HG03342 (cell line): Measurements from ENCODE around the gene TENT4B.
A peak's percentile ranks its signal among the peaks of the same experiment; 100 is the strongest.
"Not testable (repeated sequence)": the region's sequence is repeated elsewhere in the genome, so short reads cannot be mapped to it uniquely, and the experiment has no call there.

ENCODE experiments used
- ATAC-seq: cut with Tn5 transposase; IDR thresholded peaks from one replicate; pipeline ENCODE4 v1.9.1; 2021; ENCODE audit warnings: mild to moderate bottlenecking, moderate library complexity; ENCODE audit not compliant: unreplicated experiment

TENT4B gene

GRCh38 chr16:50152807-50153595, at the start of gene TENT4B:
TSS of gene TENT4B (plus strand) at chr16:50153306. CDS start at chr16:50153622, 316 bp downstream.
- peak; percentile 79 for ATAC-seq

GRCh38 chr16:50103764-50104163, 49.3 kb upstream of the TENT4B start:
- ATAC-seq = no peak

DNA sequence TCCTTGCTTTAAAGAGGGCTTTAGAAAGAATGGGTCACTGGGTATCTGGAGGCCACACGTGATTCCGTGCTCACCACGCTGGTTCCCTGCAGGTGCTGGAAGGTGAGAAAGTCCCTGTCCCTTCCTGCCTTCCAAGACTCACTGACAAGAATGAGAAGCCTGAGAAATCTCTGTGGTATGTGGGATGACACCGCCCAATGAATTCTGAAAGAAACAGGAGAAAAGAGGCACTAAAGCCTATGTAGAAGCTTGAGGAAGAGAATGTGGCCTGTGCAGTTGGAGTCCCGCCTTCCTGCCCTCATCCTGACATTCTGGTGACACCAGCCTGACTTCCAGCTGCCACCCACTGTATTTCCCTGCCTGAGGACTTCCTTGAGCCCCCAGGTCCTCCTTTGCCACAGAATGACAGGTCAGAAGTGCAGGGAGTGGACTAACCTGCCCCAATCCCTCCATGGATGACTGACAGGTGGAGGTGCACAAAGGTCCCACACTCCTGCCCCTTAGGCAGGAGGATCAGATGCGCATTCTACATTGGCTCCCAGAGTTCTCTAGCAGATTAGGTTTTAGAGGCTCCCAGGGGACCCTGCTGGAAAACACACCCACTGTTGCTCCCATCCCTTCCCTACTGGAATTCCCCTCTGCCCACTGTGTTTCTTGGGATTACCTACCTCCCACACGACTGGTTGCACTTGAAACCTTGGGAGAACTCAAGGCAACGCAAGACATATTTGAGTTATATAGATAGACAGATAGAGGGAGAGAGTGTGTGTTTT, 38.6 kb upstream of the TENT4B start:
- ATAC-seq = no peak

DNA sequence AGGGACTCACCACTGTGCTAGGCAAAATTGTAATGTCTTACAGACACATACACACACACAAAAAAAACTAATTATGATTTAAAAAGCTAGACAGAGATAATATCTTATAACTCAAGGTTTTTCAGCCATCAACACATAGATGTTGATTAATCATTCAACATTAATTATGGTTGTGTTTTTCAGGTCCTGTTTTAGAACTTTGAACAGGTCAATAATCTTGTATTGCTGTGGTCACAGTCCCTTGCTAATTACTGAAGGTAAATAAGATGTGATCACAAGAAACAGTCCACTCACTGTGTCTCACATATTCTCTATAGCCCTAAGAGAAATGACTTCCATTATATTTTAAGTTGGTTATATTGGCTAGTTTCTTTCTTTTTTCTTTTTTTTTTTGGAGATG, 32.4 kb upstream of the TENT4B start:
- ATAC-seq = no peak

DNA sequence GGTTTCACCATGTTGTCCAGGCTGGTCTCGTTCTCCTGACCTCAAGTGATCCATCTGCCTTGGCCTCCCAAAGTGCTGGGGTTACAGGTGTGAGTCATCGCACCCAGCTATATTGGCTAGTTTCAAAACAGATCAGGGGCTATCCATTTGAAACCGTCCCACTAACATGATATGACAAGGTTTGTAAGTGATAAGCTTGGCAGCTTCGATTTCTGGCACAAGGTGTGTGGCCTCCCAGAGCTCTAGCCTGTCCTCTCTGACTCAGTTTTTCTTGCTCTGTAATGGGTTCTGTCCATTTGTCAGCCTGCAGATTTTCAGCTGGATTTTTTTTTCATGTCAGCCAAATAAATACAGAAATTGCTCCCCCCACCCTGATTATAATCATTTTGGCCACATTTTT, 31.8 kb upstream of the TENT4B start:
- ATAC-seq = peak; percentile 66

GRCh38 chr16:50121721-50122445, 31.2 kb upstream of the TENT4B start:
- no peak for ATAC-seq

DNA sequence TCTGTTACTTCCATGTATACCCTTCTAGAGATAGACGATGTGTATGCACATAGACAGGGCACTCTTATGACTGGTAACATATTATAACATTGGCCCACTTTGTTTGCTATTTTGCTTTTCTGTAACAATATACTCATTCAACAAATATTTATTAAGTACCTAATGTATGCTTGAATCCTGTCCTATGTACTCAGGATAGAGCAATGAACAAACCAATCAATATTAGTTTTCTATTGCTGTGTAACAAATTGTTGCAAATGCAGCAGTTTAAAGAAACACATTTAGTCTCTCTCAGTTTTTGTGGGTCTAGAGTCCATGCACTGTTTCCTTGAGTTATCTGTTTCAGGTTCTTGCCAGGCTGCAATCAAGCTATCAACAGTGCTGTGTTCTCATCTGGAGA, 29.7 kb upstream of the TENT4B start:
- ATAC-seq = no peak

GRCh38 chr16:50124769-50125168, 28.3 kb upstream of the TENT4B start:
- no peak for ATAC-seq

DNA sequence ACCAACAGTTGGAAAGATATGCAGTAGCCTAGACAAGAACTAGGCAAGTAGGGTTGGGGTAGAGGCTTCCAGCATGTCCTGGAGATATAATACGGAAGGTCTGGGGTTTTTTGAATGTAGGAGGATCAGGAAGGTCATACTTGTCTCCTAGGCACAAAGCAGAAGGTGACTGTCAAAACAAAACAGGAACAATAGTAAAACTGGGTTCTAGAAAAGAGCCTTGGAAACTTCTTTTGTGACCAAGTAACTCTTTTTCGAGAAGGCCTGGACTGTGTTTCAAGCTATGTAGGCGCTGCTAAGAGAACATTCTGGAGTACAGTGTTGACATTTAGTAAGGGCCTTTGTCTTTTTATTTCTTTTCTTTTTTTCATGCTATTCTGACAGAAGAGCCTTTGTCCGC, 26.9 kb upstream of the TENT4B start:
- ATAC-seq = no peak

DNA sequence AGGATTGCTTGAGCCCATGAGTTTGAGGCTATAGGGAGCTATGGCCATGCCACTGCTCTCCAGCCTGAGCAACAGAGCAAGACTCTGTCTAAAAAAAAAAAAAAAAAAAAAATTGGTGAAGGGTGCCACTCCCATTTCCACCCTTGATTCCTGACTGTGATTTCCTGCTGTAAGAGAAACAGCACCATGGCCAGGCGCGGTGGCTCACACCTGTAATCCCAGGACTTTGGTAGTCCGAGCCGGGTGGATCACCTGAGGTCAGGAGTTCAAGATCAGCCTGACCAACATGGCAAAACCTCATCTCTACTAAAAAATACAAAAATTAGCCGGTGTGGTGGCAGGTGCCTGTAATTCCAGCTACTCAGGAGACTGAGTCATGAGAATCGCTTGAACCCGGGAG, 20.5 kb upstream of the TENT4B start:
- ATAC-seq = not testable (repeated sequence)

DNA sequence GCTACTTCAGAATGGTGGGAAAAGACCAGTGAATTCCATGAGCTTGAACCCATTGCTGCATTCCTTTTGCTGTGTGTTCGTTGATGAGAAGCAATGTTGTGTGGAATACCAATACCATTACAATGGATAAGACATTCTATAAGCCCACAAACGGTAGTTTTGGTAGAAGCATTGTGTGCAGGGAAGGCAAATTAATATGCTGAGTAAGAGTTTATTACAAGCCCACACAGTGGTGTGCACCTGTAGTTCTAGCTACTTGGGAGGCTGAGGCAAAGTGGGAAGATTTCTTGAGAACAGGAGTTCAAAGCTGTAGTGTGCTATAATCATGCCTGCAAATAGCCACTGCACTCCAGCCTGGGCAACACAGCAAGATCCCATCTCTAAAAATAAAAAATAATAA, 19.9 kb upstream of the TENT4B start:
- ATAC-seq = no peak

- ATAC-seq = no peak
Measured at GRCh38 chr16:50136399-50136798, 16.7 kb upstream of the TENT4B start.

GRCh38 chr16:50137268-50137667, 15.8 kb upstream of the TENT4B start:
- no peak for ATAC-seq

GRCh38 chr16:50139580-50139979, 13.5 kb upstream of the TENT4B start:
- ATAC-seq = no peak

DNA sequence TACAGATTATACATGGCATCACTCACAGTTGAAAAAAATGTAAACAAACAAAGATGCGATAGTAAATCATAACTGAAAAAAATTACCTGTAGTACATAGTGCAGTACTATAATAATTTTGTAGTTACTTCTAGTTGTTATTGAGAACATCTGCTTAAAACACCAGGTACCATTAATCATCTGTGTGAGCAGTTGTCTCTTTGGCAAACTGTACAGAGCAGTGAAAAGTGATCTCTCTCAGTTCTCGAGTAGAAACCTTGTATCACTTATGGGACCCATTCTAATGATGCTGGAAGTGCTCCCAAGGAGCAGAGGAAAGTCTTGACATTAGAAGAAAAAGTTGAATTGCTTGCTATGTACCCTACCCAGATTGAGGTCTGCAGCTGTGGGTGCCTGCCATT, 8.9 kb upstream of the TENT4B start:
- ATAC-seq = no peak

- ATAC-seq = no peak
Measured at GRCh38 chr16:50146479-50147435, 6.3 kb upstream of the TENT4B start.

GRCh38 chr16:50151322-50151721, 1.8 kb upstream of the TENT4B start:
- ATAC-seq = no peak

GRCh38 chr16:50151756-50152155, 1.4 kb upstream of the TENT4B start:
- no peak for ATAC-seq

DNA sequence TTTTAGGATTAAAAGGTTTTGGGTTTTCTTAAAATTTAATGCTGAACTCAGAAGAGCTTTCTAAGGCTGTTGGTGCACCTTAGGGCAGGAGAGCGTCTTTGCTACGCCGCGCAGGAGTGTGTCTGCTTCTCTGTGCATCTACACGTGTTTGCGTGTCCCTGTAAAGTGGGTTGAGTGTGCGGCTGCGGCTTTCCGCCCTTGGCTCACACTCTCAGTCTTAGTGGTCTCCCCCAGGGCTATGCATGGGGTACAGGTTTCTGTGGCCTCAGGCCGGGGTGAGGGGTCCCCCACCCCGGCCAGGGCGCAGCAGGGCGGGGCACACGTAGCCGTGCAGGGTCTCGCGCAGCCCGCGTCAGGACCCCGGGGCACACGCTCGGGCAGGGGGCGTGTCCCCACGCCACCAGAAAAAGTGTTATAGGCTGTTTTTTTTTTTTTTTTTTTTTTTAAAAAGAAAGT, 727 bp upstream of the TENT4B start:
- peak; percentile 47 for ATAC-seq
